NB4 (cell line): ENCODE results near the gene MNS1.

Source experiments
- MAX ChIP-seq: IDR thresholded peaks from 2 replicates; pipeline ENCODE4 v1.6.1; 2011; ENCODE audit warnings: low read depth, low read length
- MYC ChIP-seq: IDR thresholded peaks from 2 replicates; pipeline ENCODE4 v1.6.1; 2011; ENCODE audit warnings: low read depth, low read length
- POLR2A ChIP-seq: IDR thresholded peaks from 2 replicates; pipeline ENCODE4 v1.6.1; 2011; ENCODE audit warnings: mild to moderate bottlenecking; ENCODE audit not compliant: insufficient read length; ENCODE audit errors: extremely low read depth
- TF ChIP-seq, protein P1 (sequence below): IDR thresholded peaks from one replicate; pipeline ENCODE4 v1.5.1; 2012; ENCODE audit warnings: low read depth, low read length

- TF ChIP-seq POLR2A (no peak), MAX (no peak), MYC (no peak)
- TF ChIP-seq, protein P1, sequence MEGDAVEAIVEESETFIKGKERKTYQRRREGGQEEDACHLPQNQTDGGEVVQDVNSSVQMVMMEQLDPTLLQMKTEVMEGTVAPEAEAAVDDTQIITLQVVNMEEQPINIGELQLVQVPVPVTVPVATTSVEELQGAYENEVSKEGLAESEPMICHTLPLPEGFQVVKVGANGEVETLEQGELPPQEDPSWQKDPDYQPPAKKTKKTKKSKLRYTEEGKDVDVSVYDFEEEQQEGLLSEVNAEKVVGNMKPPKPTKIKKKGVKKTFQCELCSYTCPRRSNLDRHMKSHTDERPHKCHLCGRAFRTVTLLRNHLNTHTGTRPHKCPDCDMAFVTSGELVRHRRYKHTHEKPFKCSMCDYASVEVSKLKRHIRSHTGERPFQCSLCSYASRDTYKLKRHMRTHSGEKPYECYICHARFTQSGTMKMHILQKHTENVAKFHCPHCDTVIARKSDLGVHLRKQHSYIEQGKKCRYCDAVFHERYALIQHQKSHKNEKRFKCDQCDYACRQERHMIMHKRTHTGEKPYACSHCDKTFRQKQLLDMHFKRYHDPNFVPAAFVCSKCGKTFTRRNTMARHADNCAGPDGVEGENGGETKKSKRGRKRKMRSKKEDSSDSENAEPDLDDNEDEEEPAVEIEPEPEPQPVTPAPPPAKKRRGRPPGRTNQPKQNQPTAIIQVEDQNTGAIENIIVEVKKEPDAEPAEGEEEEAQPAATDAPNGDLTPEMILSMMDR = peak; percentile 91
These were observed 26.3 kb upstream of the MNS1 start for GRCh38 chr15:56491110-56491722.
